ENCODE data around the gene NR2C2AP. TPM values are rescaled to one million over a fixed set of nuclear protein-coding genes. Genes with fewer than 3 reads are reported as not detected.
A peak's percentile ranks its signal among the peaks of the same experiment; 100 is the strongest.

NR2C2AP gene, protein sequence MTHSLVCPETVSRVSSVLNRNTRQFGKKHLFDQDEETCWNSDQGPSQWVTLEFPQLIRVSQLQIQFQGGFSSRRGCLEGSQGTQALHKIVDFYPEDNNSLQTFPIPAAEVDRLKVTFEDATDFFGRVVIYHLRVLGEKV
- 25.8 and 31.4 TPM in 2 replicates for total RNA-seq (2014; rRNA removed; shearing (Covaris generic))

DNA sequence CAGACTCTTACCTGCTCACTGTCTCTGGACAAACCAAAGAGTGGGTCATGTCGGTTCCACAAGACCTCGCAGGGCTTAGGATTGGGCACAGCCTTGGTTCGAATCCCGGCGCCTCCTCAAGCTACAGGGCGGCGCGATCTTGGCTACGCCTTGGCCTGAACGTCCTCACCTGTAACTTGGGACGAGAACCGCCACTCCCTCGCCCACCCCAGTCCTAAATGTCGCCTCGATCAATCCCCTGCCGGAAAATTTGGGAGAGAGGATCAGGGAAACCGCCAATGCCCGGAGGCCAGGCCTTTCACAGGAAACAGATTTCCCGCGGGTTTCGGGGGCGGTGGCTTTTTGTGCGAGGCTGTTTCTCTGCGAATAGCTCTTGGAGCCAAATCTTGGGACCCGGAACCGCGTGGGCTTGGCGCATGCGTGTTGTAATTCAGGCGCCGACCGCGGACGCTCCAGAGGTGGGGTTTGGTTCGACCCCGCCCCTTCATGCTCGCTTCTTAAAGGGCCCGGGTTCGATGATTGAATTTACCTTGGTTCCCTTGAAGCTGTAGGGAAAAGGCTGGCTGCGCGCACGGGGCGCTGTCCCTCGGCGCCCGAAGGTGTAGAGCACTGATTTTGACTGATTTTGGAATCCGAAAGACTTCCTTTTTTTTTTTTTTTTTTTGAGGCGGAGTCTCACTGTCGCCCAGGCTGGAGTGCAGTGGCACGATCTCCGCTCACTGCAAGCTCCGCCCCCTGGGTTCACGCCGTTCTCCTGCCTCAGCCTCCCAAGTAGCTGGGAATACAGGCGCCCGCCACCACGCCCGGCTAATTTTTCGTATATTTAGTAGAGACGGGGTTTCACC is at the start of gene NR2C2AP:
NR2C2AP (minus strand) TSS at position 403 of the 845 bp plus-strand sequence; CDS start at position 49, 354 bp downstream.
- peak within 1 kb of the TSS; percentile 81 for H3K4me3 ChIP-seq (ENCODE audit: insufficient read depth, low read depth, low read length)
- peaks cover 29% of the 10 kb centered on the region for H3K27me3 ChIP-seq (ENCODE audit: control insufficient read depth, insufficient read depth, low read length)
- peak; percentile 98 for DNase-seq
- H3K36me3 ChIP-seq (replicated peaks; ENCODE audit: control insufficient read depth, insufficient read depth, low read length), result peaks cover 6% of the 10 kb centered on the region

DNA sequence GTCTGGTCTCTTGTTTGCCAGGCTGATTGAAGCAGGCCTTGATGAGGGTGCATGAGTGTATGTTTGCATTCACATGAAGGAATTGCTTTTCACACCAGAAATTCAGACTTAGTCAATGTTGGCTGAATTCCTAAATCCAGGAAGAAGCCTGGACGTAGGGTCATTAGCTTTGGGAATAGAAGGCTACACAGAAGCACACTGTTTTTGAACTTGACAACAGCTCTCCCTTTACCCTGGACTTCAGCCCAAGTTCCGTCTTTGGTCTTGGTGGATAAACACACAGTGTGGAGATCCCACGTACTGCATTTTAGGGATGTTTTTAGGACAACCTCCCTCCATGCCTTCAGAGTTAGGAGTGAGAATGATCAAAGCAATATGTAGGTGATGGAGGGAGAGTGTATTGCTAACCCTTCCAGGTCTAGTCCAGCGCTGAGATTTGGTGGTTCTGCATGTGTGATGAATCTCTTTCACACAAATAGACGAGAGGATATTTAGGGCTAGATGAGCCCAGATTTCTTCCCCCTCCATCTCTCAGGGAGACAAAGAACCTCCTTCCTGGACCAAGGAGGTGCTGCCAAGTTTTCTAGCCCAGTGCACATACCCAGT is 47.1 kb upstream of the NR2C2AP start:
- H3K27me3 ChIP-seq (ENCODE audit: control insufficient read depth, insufficient read depth, low read length), result peaks cover 6% of the 10 kb centered on the region; the same call in 1 of the 2 replicates
- H3K36me3 ChIP-seq (replicated peaks; ENCODE audit: control insufficient read depth, insufficient read depth, low read length), result no peaks in the 10 kb centered on the region

DNA sequence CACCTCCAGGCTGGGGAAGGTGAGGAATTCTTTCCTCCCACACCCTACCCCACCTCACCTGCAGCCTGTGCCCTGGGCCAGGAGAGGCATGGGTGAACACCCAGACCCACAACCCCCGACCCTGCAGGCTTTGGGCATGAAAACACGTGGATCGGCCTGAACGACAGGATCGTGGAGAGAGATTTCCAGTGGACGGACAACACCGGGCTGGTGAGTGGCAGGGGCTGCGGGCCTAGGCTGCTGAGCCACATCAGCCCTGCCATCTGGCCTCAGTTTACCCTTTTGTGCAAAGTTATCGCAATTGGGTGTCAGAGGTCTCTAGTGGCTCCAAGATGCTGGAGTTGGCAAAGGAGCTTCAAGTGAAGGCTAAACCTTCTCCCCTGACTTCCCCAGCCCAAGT is 37.3 kb upstream of the NR2C2AP start:
- H3K27me3 ChIP-seq (ENCODE audit: control insufficient read depth, insufficient read depth, low read length), result peaks cover 1% of the 10 kb centered on the region; the same call in 1 of the 2 replicates
- H3K36me3 ChIP-seq (replicated peaks; ENCODE audit: control insufficient read depth, insufficient read depth, low read length), result no peaks in the 10 kb centered on the region
- DNase-seq, result no peak
- H3K4me3 ChIP-seq (ENCODE audit: insufficient read depth, low read depth, low read length), result no peak overlapping the region

More for the DNA sequence above, 47.1 kb upstream of the NR2C2AP start:
- DNase-seq, result no peak
- no peak overlapping the region for H3K4me3 ChIP-seq (ENCODE audit: insufficient read depth, low read depth, low read length)

DNA sequence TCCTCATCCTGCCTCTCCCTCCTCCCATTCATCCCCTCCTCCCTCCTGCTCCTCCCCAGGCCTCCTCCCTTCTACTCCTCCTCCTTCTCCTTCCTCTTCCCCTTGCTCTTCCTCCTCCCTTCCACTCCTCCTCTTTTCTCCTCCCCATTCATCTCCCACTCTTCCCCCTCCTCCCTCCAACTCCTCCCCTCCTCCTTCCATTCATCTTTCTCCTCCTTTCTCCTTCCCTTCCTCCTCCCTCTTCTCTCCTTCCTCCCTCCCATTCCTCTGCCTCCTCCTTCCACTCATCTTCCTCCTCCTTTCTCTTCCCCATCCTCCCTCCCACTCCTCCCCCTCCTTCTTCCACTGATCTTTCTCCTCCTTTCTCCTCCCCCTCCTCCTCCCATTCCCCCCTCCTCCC is 36.5 kb upstream of the NR2C2AP start:
- DNase-seq, result no peak
- H3K4me3 ChIP-seq (ENCODE audit: insufficient read depth, low read depth, low read length), result no peak overlapping the region
- no peaks in the 10 kb centered on the region for H3K36me3 ChIP-seq (replicated peaks; ENCODE audit: control insufficient read depth, insufficient read depth, low read length)
- H3K27me3 ChIP-seq (ENCODE audit: control insufficient read depth, insufficient read depth, low read length), result peaks cover 1% of the 10 kb centered on the region; the same call in 1 of the 2 replicates

DNA sequence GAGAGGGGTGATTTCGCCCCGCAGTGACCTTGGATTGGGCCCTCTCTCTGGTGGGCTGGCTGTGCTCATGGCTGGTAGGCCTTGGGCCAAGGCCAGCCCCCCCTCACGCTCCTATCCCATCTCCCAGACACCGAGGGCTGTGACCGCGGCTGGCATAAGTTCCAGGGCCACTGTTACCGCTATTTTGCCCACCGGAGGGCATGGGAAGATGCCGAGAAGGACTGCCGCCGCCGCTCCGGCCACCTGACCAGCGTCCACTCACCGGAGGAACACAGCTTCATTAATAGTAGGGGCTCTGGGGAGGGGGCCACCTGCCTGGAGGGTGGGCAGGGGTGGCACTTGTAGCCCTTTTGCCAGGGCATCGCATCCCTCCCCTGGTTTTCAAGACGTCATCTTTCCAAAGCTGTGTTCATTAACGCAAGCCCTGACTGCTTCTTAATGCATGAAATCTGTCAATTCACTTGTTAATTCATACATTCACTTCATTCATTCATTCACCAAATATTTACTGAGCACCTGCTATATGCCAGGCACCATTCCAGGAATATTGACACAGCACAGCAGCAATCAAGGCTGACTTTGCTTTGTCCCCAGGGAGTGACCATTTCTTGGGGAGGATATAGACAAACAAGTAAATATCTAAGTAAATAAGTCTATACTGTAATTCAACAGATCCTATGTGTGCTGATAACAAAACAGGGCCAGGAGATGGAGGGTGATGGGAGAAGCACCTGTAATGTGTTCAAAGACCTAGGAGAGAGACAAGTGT is 35.1 kb upstream of the NR2C2AP start:
- DNase-seq, result peak; percentile 53
- Histone ChIP-seq H3K36me3 (replicated peaks; ENCODE audit: control insufficient read depth, insufficient read depth, low read length) (no peaks in the 10 kb centered on the region), H3K27me3 (ENCODE audit: control insufficient read depth, insufficient read depth, low read length) (peaks cover 1% of the 10 kb centered on the region; the same call in 1 of the 2 replicates), H3K4me3 (ENCODE audit: insufficient read depth, low read depth, low read length) (no peak overlapping the region)

DNA sequence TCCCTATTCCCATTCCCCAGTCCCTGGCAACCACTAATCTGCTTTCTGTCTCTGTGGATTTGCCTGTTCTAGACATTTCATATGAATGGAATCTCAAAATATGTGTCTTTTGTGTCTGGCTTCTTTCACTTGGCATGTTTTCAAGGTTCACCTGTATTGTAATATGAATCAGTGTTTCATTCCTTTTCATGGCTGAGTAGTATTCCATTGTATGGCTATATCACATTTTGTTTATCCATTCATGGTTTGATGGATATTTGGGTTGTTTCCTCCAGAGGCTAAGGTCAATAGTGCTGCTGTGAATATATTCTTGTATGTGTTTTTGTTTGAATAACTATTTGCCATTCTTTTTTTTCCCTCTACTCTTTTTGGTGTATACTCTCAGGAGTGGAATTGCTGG is 33.0 kb upstream of the NR2C2AP start:
- Histone ChIP-seq H3K27me3 (ENCODE audit: control insufficient read depth, insufficient read depth, low read length) (peaks cover 1% of the 10 kb centered on the region; the same call in 1 of the 2 replicates), H3K36me3 (replicated peaks; ENCODE audit: control insufficient read depth, insufficient read depth, low read length) (no peaks in the 10 kb centered on the region), H3K4me3 (ENCODE audit: insufficient read depth, low read depth, low read length) (no peak overlapping the region)
- no peak for DNase-seq

DNA sequence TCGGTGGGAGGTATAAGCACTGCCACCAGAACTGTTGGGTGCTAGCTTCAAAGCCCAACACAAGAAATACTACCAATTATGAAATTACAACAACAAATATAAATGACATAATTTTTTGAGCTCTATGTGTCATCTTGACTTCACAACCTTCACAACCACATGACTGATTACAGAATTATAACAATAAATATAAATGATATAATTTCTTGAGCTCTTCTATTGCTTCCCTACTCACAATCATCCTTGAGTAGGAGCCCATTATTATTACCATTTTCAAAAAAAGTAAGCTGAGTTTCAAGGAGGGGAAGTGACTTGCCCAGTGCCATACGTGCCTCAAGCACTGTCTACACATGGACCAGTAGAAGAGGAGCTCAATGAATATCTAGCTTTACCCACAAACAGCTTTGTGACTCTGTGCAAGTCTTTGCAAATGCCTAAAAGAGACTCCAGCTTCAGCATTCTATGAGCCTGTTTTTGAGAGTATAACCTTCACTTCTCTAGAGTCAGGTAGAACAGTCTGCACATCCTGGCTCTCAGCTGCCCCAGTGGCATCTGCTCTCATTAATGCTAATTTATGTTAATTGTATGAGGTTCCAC is 31.1 kb upstream of the NR2C2AP start:
- Histone ChIP-seq H3K27me3 (ENCODE audit: control insufficient read depth, insufficient read depth, low read length) (peaks cover 1% of the 10 kb centered on the region; the same call in 1 of the 2 replicates), H3K36me3 (replicated peaks; ENCODE audit: control insufficient read depth, insufficient read depth, low read length) (no peaks in the 10 kb centered on the region), H3K4me3 (ENCODE audit: insufficient read depth, low read depth, low read length) (no peak overlapping the region)
- DNase-seq, result no peak

DNA sequence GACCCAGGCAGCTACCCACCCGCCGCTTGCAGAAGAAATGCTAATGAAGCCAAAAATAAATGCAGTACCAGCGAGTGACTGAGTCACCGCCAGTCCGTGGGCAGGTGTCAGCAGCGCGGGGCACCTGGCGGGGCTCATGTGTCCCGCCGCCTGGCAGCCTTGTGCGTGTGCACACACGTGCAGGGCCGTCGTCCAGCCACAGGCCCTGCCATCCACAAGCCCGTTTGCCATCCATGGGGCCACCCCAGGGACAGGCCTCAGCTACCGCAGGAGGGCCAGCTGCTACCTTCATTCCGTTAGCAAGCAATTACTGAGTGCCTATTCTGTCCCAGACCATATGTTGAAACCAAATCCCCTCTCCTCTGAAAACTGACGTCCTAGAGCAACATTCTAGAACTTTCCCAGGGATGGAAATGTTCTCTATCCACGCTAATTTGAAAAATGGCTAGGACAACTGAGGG is 29.1 kb upstream of the NR2C2AP start:
- Histone ChIP-seq H3K4me3 (ENCODE audit: insufficient read depth, low read depth, low read length) (no peak overlapping the region), H3K27me3 (ENCODE audit: control insufficient read depth, insufficient read depth, low read length) (peaks cover 8% of the 10 kb centered on the region; the same call in 1 of the 2 replicates), H3K36me3 (replicated peaks; ENCODE audit: control insufficient read depth, insufficient read depth, low read length) (no peaks in the 10 kb centered on the region)
- peak; percentile 47 for DNase-seq

DNA sequence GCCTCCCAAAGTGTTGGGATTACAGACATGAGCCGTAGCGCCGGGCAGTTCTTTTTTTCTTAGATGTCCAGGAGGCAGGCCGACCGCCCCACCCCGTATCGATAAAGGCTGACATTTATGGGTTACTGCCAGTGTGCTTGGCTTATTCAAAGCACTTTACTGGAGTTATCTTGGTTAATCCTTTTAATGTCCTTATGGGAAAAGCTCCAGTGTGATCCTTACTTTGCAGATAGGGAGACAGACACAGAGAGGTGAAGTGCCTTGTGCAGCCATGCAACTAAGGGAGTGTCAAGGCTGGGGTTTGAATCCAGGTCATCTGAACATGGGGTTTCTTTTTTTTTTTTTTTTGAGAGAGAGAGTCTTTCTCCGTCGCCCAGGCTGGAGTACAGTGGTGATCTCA is 27.8 kb upstream of the NR2C2AP start:
- Histone ChIP-seq H3K27me3 (ENCODE audit: control insufficient read depth, insufficient read depth, low read length) (peaks cover 11% of the 10 kb centered on the region), H3K4me3 (ENCODE audit: insufficient read depth, low read depth, low read length) (no peak overlapping the region), H3K36me3 (replicated peaks; ENCODE audit: control insufficient read depth, insufficient read depth, low read length) (no peaks in the 10 kb centered on the region)
- DNase-seq, result no peak

DNA sequence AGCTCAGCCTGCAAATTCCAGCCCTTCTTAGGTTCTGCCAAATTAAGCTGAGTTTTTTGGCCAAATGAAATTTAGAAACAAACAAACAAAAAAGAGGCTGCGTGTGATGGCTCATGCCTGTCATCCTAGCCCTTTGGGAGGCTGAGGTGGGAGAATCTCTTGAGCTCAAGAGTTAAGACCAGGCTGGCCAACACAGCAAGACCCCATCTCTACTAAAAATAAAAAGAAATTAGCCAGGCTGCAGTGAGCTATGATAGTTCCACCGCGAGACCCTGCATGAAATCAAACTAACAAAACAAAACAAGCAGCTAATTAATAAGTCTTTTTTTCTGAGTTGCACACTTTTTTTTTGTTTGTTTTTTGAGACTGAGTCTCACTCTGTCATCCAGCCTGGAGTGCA is 26.5 kb upstream of the NR2C2AP start:
- DNase-seq, result no peak

DNA sequence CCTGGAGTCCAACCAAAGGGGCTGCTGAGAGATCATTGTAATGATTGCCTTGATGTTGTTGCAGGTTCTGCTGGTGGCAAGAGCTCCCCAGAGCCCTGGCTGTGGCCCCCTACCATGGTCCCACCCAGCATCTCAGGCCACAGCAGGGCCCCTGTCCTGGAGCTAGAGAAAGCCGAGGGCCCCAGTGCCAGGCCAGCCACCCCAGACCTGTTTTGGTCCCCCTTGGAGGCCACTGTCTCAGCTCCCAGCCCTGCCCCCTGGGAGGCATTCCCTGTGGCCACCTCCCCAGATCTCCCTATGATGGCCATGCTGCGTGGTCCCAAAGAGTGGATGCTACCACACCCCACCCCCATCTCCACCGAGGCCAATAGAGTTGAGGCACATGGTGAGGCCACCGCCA is 24.0 kb upstream of the NR2C2AP start:
- Histone ChIP-seq H3K27me3 (ENCODE audit: control insufficient read depth, insufficient read depth, low read length) (peaks cover 36% of the 10 kb centered on the region), H3K4me3 (ENCODE audit: insufficient read depth, low read depth, low read length) (no peak overlapping the region)

More for the DNA sequence above, 26.5 kb upstream of the NR2C2AP start:
- H3K27me3 ChIP-seq (ENCODE audit: control insufficient read depth, insufficient read depth, low read length), result peaks cover 22% of the 10 kb centered on the region
- no peak overlapping the region for H3K4me3 ChIP-seq (ENCODE audit: insufficient read depth, low read depth, low read length)
- H3K36me3 ChIP-seq (replicated peaks; ENCODE audit: control insufficient read depth, insufficient read depth, low read length), result no peaks in the 10 kb centered on the region

DNA sequence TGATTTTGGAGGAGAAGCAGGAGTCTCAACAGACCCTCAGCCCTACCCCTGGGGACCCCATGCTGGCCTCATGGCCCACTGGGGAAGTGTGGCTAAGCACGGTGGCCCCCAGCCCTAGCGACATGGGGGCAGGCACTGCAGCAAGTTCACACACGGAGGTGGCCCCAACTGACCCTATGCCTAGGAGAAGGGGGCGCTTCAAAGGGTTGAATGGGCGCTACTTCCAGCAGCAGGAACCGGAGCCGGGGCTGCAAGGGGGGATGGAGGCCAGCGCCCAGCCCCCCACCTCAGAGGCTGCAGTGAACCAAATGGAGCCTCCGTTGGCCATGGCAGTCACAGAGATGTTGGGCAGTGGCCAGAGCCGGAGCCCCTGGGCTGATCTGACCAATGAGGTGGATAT is 23.4 kb upstream of the NR2C2AP start:
- DNase-seq, result peak; percentile 65
- no peak overlapping the region for H3K4me3 ChIP-seq (ENCODE audit: insufficient read depth, low read depth, low read length)
- H3K27me3 ChIP-seq (ENCODE audit: control insufficient read depth, insufficient read depth, low read length), result peaks cover 36% of the 10 kb centered on the region

More for the DNA sequence above, 24.0 kb upstream of the NR2C2AP start:
- DNase-seq, result no peak
- H3K36me3 ChIP-seq (replicated peaks; ENCODE audit: control insufficient read depth, insufficient read depth, low read length), result no peaks in the 10 kb centered on the region

DNA sequence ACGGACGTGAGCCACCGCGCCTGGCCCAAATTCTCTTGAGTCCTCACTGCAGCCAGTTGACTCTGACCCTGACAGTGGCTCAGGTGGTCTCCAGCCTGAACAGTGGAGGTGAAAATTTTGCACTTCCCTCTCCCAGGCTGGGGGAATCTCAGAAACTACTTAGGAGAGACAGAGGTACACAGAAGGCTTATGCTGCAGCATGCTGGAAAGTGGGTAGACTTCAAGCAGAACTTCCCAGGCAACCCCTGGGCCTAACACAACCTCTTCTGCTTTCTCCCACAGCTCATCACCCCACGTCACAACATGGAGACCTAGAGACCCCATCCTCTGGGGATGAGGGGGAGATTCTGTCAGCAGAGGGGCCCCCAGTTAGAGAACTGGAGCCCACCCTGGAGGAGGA is 23.0 kb upstream of the NR2C2AP start:
- Histone ChIP-seq H3K4me3 (ENCODE audit: insufficient read depth, low read depth, low read length) (no peak overlapping the region), H3K36me3 (replicated peaks; ENCODE audit: control insufficient read depth, insufficient read depth, low read length) (no peaks in the 10 kb centered on the region), H3K27me3 (ENCODE audit: control insufficient read depth, insufficient read depth, low read length) (peaks cover 36% of the 10 kb centered on the region)
- no peak for DNase-seq

More for the DNA sequence above, 23.4 kb upstream of the NR2C2AP start:
- no peaks in the 10 kb centered on the region for H3K36me3 ChIP-seq (replicated peaks; ENCODE audit: control insufficient read depth, insufficient read depth, low read length)

Measured in H7 (cell line).